HepG2 (cell line): ENCODE data around the gene RNASE11. TPM values are rescaled to one million over a fixed set of nuclear protein-coding genes. Genes with fewer than 3 reads are reported as not detected.

Source experiments
- ARHGAP35 ChIP-seq: sonication (generic); formaldehyde crosslinking; IDR thresholded peaks from 2 replicates; pipeline ENCODE4 v1.9.0; 2022; ENCODE audit warnings: mild to moderate bottlenecking, inconsistent platforms, moderate library complexity, missing genetic modification reagents, borderline replicate concordance
- CCDC6 ChIP-seq: sonication (generic); formaldehyde crosslinking; IDR thresholded peaks from 2 replicates; pipeline ENCODE4 v1.8.1; 2022; ENCODE audit warnings: mild to moderate bottlenecking, missing genetic modification reagents, moderate library complexity
- ERF ChIP-seq: IDR thresholded peaks from 2 replicates; pipeline ENCODE4 v1.6.1; 2018; ENCODE audit warnings: missing biosample characterization, missing genetic modification reagents
- REPIN1 ChIP-seq: sonication (generic); formaldehyde crosslinking; IDR thresholded peaks from 2 replicates; pipeline ENCODE4 v1.8.0; 2022; ENCODE audit warnings: missing genetic modification reagents, low read depth, mild to moderate bottlenecking, borderline replicate concordance
- TARDBP ChIP-seq: sonication (generic); formaldehyde crosslinking; IDR thresholded peaks from 2 replicates; pipeline ENCODE4 v1.8.0; 2022; ENCODE audit warnings: mild to moderate bottlenecking, missing genetic modification reagents
- TBX2 ChIP-seq: sonication (generic); formaldehyde crosslinking; IDR thresholded peaks from 2 replicates; pipeline ENCODE4 v1.5.0; 2020; ENCODE audit warnings: missing genetic modification reagents, mild to moderate bottlenecking, borderline replicate concordance
- TGIF2 ChIP-seq: IDR thresholded peaks from 2 replicates; pipeline ENCODE4 v1.6.1; 2016; ENCODE audit warnings: control low read depth, missing compliant biosample characterization
- ZBTB38 ChIP-seq: sonication (generic); formaldehyde crosslinking; IDR thresholded peaks from 2 replicates; pipeline ENCODE4 v1.5.1; 2020; ENCODE audit warnings: mild to moderate bottlenecking, missing genetic modification reagents
- ZFP41 ChIP-seq: sonication (generic); formaldehyde crosslinking; IDR thresholded peaks from 2 replicates; pipeline ENCODE4 v1.4.0; 2020; ENCODE audit warnings: mild to moderate bottlenecking, missing genetic modification reagents, borderline replicate concordance
- ZNF121 ChIP-seq: sonication (generic); formaldehyde crosslinking; IDR thresholded peaks from 2 replicates; pipeline ENCODE4 v1.5.0; 2020; ENCODE audit warnings: mild to moderate bottlenecking, missing genetic modification reagents
- ZNF367 ChIP-seq: sonication (generic); formaldehyde crosslinking; IDR thresholded peaks from 2 replicates; pipeline ENCODE4 v1.4.0; 2020; ENCODE audit warnings: missing genetic modification reagents, borderline replicate concordance
- ZNF382 ChIP-seq: sonication (generic); formaldehyde crosslinking; IDR thresholded peaks from 2 replicates; pipeline ENCODE4 v1.5.0; 2020; ENCODE audit warnings: missing genetic modification reagents, mild to moderate bottlenecking, borderline replicate concordance
- ZNF484 ChIP-seq: sonication (generic); formaldehyde crosslinking; IDR thresholded peaks from 2 replicates; pipeline ENCODE4 v1.5.1; 2020; ENCODE audit warnings: mild to moderate bottlenecking, low read depth, missing genetic modification reagents, borderline replicate concordance
- ZNF558 ChIP-seq: sonication (generic); formaldehyde crosslinking; IDR thresholded peaks from 2 replicates; pipeline ENCODE4 v1.9.0; 2022; ENCODE audit warnings: mild to moderate bottlenecking, missing genetic modification reagents, borderline replicate concordance
- ZNF607 ChIP-seq: sonication (generic); formaldehyde crosslinking; IDR thresholded peaks from 2 replicates; pipeline ENCODE4 v1.5.1; 2020; ENCODE audit warnings: missing genetic modification reagents, mild to moderate bottlenecking, borderline replicate concordance
- polyA plus RNA-seq, 8 experiments: library from polyadenylated mRNA; depleted of rRNA in 3 of 8; stranded (reverse) in 7 of 8; unstranded in 1 of 8; fragments of >200 nt; fragmentation: Illumina TruSeq in 4 of 8; extraction: Trizol in 4 of 8; gene quantifications; 2 replicates each; pipeline versions ENCODE4 v1.2.1 to v1.2.3, GENCODE V29; 2011 to 2016; ENCODE audit warnings: low read depth in 4 of 8, missing spikeins in 1 of 8, mixed read lengths in 1 of 8; ENCODE audit not compliant: insufficient read depth in 1 of 8
- total RNA-seq, 5 experiments: library from RNA; depleted of rRNA; stranded (reverse); fragments of >200 nt; fragmentation: Illumina TruSeq; extraction: Trizol; gene quantifications; 2 replicates each; pipeline ENCODE4 v1.2.3, GENCODE V29; 2016; ENCODE audit warnings: low read depth in 1 of 5
- TF ChIP-seq, protein P1 (sequence below): sonication (generic); formaldehyde crosslinking; IDR thresholded peaks from 2 replicates; pipeline ENCODE4 v1.4.0; 2020; ENCODE audit warnings: mild to moderate bottlenecking, missing genetic modification reagents
- TF ChIP-seq, protein P2 (sequence below): sonication (generic); formaldehyde crosslinking; IDR thresholded peaks from 2 replicates; pipeline ENCODE4 v1.5.0; 2020; ENCODE audit warnings: mild to moderate bottlenecking, missing genetic modification reagents
- TF ChIP-seq, protein P3 (sequence below): sonication (generic); formaldehyde crosslinking; conservative IDR thresholded peaks from 2 replicates; pipeline ENCODE4 v1.8.1; 2023; ENCODE audit warnings: missing genetic modification reagents
- TF ChIP-seq, protein P4 (sequence below): sonication (generic); formaldehyde crosslinking; IDR thresholded peaks from 2 replicates; pipeline ENCODE4 v1.8.1; 2023; ENCODE audit warnings: missing genetic modification reagents, inconsistent platforms, borderline replicate concordance

Gene RNASE11
- total and polyA plus RNA-seq, 2 of the 13 experiments (the other 11 are each of a cell fraction or from before 2014, with no cell fraction given), result not detected

DNA sequence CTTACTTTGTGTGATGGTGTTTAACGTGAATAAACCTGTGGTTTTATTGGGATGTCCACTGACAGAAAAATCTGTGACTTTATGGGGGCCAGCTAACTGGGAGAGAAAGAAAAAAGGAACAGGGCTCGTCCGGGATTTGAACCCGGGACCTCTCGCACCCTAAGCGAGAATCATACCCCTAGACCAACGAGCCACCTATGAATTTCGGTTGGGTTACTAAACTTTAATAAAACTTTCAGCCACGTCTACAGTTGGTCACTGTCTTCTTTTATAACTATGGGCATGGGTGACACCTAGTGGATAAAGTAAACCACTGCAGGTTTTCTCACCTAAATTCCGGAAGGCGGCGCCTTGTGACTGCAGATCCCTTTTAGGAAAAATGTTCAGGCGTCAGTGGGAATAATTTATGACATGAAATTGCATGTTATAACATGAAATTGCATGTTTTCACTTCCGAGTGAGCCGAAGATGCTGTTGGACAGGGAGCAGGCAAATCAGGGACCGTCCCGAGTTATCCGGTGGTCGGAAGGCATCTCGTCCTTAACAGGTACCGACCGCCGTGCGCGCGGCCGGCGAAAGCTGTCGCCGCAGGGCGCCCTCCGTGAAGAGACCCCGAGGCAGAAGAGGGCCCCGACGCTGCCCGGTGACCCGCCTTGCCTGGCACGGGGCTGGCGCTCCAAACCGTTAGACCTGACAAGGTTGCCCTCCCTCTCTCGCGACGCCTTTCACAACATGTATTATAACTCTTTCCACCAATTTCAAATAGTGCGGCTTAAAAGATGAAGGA lies 21.6 kb upstream of the RNASE11 start (continued):
- TF ChIP-seq, protein P1, sequence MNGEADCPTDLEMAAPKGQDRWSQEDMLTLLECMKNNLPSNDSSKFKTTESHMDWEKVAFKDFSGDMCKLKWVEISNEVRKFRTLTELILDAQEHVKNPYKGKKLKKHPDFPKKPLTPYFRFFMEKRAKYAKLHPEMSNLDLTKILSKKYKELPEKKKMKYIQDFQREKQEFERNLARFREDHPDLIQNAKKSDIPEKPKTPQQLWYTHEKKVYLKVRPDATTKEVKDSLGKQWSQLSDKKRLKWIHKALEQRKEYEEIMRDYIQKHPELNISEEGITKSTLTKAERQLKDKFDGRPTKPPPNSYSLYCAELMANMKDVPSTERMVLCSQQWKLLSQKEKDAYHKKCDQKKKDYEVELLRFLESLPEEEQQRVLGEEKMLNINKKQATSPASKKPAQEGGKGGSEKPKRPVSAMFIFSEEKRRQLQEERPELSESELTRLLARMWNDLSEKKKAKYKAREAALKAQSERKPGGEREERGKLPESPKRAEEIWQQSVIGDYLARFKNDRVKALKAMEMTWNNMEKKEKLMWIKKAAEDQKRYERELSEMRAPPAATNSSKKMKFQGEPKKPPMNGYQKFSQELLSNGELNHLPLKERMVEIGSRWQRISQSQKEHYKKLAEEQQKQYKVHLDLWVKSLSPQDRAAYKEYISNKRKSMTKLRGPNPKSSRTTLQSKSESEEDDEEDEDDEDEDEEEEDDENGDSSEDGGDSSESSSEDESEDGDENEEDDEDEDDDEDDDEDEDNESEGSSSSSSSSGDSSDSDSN (CRISPR knock-in tag), result no peak; the same call in 1 of the 2 replicates
- TF ChIP-seq ZNF367 (CRISPR knock-in tag) (no peak), TBX2 (no peak), ZFP41 (CRISPR knock-in tag) (no peak), ZNF121 (CRISPR knock-in tag) (no peak), TGIF2 (no peak; the same call in 1 of the 2 replicates), ZNF558 (peak; percentile 85; the same call in 1 of the 2 replicates), ZNF484 (CRISPR knock-in tag) (no peak), ZNF607 (CRISPR knock-in tag) (no peak), ARHGAP35 (CRISPR knock-in tag) (0 out of 2 replicates have a peak, but pooled peaks have one; percentile 11), CCDC6 (peak; percentile 84; the same call in 1 of the 2 replicates), ERF (CRISPR knock-in tag) (no peak; the same call in 1 of the 2 replicates), ZNF382 (no peak), REPIN1 (CRISPR knock-in tag) (no peak), TARDBP (CRISPR knock-in tag) (peak; percentile 65; the same call in 1 of the 2 replicates), ZBTB38 (no peak)
- TF ChIP-seq, protein P2, sequence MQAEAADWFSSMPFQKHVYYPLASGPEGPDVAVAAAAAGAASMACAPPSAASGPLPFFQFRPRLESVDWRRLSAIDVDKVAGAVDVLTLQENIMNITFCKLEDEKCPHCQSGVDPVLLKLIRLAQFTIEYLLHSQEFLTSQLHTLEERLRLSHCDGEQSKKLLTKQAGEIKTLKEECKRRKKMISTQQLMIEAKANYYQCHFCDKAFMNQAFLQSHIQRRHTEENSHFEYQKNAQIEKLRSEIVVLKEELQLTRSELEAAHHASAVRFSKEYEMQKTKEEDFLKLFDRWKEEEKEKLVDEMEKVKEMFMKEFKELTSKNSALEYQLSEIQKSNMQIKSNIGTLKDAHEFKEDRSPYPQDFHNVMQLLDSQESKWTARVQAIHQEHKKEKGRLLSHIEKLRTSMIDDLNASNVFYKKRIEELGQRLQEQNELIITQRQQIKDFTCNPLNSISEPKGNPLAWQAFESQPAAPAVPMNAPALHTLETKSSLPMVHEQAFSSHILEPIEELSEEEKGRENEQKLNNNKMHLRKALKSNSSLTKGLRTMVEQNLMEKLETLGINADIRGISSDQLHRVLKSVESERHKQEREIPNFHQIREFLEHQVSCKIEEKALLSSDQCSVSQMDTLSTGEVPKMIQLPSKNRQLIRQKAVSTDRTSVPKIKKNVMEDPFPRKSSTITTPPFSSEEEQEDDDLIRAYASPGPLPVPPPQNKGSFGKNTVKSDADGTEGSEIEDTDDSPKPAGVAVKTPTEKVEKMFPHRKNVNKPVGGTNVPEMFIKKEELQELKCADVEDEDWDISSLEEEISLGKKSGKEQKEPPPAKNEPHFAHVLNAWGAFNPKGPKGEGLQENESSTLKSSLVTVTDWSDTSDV (CRISPR knock-in tag), result no peak
- TF ChIP-seq, protein P3, sequence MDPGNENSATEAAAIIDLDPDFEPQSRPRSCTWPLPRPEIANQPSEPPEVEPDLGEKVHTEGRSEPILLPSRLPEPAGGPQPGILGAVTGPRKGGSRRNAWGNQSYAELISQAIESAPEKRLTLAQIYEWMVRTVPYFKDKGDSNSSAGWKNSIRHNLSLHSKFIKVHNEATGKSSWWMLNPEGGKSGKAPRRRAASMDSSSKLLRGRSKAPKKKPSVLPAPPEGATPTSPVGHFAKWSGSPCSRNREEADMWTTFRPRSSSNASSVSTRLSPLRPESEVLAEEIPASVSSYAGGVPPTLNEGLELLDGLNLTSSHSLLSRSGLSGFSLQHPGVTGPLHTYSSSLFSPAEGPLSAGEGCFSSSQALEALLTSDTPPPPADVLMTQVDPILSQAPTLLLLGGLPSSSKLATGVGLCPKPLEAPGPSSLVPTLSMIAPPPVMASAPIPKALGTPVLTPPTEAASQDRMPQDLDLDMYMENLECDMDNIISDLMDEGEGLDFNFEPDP (CRISPR knock-in tag), result no peak
- TF ChIP-seq, protein P4, sequence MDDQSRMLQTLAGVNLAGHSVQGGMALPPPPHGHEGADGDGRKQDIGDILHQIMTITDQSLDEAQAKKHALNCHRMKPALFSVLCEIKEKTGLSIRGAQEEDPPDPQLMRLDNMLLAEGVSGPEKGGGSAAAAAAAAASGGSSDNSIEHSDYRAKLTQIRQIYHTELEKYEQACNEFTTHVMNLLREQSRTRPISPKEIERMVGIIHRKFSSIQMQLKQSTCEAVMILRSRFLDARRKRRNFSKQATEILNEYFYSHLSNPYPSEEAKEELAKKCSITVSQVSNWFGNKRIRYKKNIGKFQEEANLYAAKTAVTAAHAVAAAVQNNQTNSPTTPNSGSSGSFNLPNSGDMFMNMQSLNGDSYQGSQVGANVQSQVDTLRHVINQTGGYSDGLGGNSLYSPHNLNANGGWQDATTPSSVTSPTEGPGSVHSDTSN, result no peak
